ENCODE data around the gene CACNA1C.

DNA sequence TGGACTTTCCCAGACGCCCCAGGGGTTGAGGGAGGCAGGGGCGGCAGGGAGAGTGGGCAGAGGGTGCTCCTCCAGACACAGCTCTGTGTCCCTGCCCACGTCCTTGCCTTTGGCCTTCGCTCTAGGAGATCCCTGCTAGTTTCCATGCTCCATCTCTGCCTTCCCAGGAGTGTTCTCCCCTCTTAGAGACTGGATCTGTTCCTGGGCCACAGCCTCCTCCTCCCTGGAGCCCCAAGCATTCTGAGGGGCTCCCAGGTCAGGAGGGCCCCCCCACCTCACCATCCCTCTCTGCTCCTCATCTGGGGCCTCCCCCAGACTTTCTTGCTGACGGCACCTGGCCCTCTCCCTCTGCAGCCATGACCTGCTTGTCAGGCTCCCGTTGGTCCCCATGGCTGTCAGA lies 526.0 kb downstream of the CACNA1C start:
- TF ChIP-seq, protein P1, sequence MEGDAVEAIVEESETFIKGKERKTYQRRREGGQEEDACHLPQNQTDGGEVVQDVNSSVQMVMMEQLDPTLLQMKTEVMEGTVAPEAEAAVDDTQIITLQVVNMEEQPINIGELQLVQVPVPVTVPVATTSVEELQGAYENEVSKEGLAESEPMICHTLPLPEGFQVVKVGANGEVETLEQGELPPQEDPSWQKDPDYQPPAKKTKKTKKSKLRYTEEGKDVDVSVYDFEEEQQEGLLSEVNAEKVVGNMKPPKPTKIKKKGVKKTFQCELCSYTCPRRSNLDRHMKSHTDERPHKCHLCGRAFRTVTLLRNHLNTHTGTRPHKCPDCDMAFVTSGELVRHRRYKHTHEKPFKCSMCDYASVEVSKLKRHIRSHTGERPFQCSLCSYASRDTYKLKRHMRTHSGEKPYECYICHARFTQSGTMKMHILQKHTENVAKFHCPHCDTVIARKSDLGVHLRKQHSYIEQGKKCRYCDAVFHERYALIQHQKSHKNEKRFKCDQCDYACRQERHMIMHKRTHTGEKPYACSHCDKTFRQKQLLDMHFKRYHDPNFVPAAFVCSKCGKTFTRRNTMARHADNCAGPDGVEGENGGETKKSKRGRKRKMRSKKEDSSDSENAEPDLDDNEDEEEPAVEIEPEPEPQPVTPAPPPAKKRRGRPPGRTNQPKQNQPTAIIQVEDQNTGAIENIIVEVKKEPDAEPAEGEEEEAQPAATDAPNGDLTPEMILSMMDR (IDR thresholded peaks at IDR 0.05): no peak
- TF ChIP-seq FOSL2 (IDR thresholded peaks at IDR 0.05; ENCODE audit: borderline replicate concordance, low read depth) (no peak), YY1 (IDR thresholded peaks at IDR 0.05; ENCODE audit: low read depth) (no peak), SMC3 (IDR thresholded peaks at IDR 0.05; ENCODE audit: low read depth, low read length) (no peak), POLR2AphosphoS5 (IDR thresholded peaks at IDR 0.05; ENCODE audit: low read depth, low read length) (no peak), EP300 (IDR thresholded peaks at IDR 0.05; ENCODE audit: borderline replicate concordance in 1 of 2, low read depth in 1 of 2, low read length in 1 of 2) (no peak), EZH2phosphoT487 (IDR thresholded peaks at IDR 0.05; ENCODE audit: borderline replicate concordance, low read depth) (no peak), GABPA (IDR thresholded peaks at IDR 0.05; ENCODE audit: low read depth) (no peak), JUND (IDR thresholded peaks at IDR 0.05) (no peak), TAF1 (IDR thresholded peaks at IDR 0.05; ENCODE audit: borderline replicate concordance, low read depth, low read length) (no peak), FOXJ3 (CRISPR knock-in tag; IDR thresholded peaks at IDR 0.05) (no peak), NRF1 (IDR thresholded peaks at IDR 0.05; ENCODE audit: low read depth, low read length) (no peak)
